COLO829 (cell line): Measurements from ENCODE around the gene SVIL.

Experiments used
- DNase-seq: peaks from one replicate; pipeline ENCODE4 v3.0.0; 2012; ENCODE audit warnings: low spot score

The SVIL gene

GRCh38 chr10:29411666-29412315, 223.0 kb downstream of the SVIL start:
- DNase-seq = no peak

- peak; percentile 64 for DNase-seq
Observed at GRCh38 chr10:29409241-29410054, 225.3 kb downstream of the SVIL start.

GRCh38 chr10:29408847-29409240, 225.9 kb downstream of the SVIL start:
- no peak for DNase-seq
